HEK293T (cell line): ENCODE data around the gene KCNIP1.

Source experiments
- CTCF ChIA-PET: fragments of 350-600 bp; formaldehyde crosslinking; extraction: SDS; loops from one replicate; lab custom pipeline; 2021; ENCODE audit warnings: antibody characterized with exemption, inconsistent platforms; lab: Yijun Ruan, JAX
- POLR2A ChIA-PET: fragments of 350-600 bp; formaldehyde crosslinking; extraction: SDS; loops from one replicate; lab custom pipeline; 2020; ENCODE audit warnings: antibody characterized with exemption, inconsistent platforms; lab: Yijun Ruan, JAX
- DNase-seq: peaks from one replicate; pipeline ENCODE4 v3.0.0; 2012; ENCODE audit warnings: mixed read lengths; ENCODE audit errors: extremely low spot score
- ARNT ChIP-seq: fragments of 450-650 bp; IDR thresholded peaks from 2 replicates; pipeline ENCODE4 v1.6.1; 2017; ENCODE audit warnings: mild to moderate bottlenecking
- BHLHE40 ChIP-seq: fragments of 450-650 bp; IDR thresholded peaks from 2 replicates; pipeline ENCODE4 v1.6.1; 2016; ENCODE audit warnings: mild to moderate bottlenecking, moderate library complexity, borderline replicate concordance
- CTBP1 ChIP-seq: fragments of 450-650 bp; IDR thresholded peaks from 2 replicates; pipeline ENCODE4 v1.6.1; 2016; ENCODE audit warnings: borderline replicate concordance
- ELF4 ChIP-seq: fragments of 450-650 bp; IDR thresholded peaks from 2 replicates; pipeline ENCODE4 v1.6.1; 2017; ENCODE audit warnings: antibody characterized with exemption
- FOXA1 ChIP-seq: fragments of 450-650 bp; IDR thresholded peaks from 2 replicates; pipeline ENCODE4 v1.6.1; 2016; ENCODE audit warnings: mild to moderate bottlenecking
- FOXK2 ChIP-seq: fragments of 450-650 bp; IDR thresholded peaks from 2 replicates; pipeline ENCODE4 v1.6.1; 2016; ENCODE audit warnings: mild to moderate bottlenecking
- FOXM1 ChIP-seq: fragments of 450-650 bp; IDR thresholded peaks from 2 replicates; pipeline ENCODE4 v1.6.1; 2017; ENCODE audit warnings: mild to moderate bottlenecking, borderline replicate concordance
- HDGF ChIP-seq: fragments of 450-650 bp; IDR thresholded peaks from 2 replicates; pipeline ENCODE4 v1.6.1; 2017; ENCODE audit warnings: antibody characterized with exemption, borderline replicate concordance
- L3MBTL2 ChIP-seq: fragments of 450-650 bp; conservative IDR thresholded peaks from 2 replicates; pipeline ENCODE4 v1.6.1; 2016; ENCODE audit warnings: mild to moderate bottlenecking
- LEF1 ChIP-seq: fragments of 450-650 bp; IDR thresholded peaks from 2 replicates; pipeline ENCODE4 v1.6.1; 2017; ENCODE audit warnings: mild to moderate bottlenecking, borderline replicate concordance
- NFRKB ChIP-seq: fragments of 450-650 bp; IDR thresholded peaks from 2 replicates; pipeline ENCODE4 v1.6.1; 2016; ENCODE audit warnings: mild to moderate bottlenecking, moderate library complexity
- SP1 ChIP-seq: fragments of 450-650 bp; IDR thresholded peaks from 2 replicates; pipeline ENCODE4 v1.6.1; 2017
- SUZ12 ChIP-seq: fragments of 450-650 bp; IDR thresholded peaks from 2 replicates; pipeline ENCODE4 v1.6.1; 2016; ENCODE audit warnings: mild to moderate bottlenecking
- TARDBP ChIP-seq: fragments of 450-650 bp; IDR thresholded peaks from 2 replicates; pipeline ENCODE4 v1.6.1; 2016
- ZNF384 ChIP-seq: fragments of 450-650 bp; IDR thresholded peaks from 2 replicates; pipeline ENCODE4 v1.6.1; 2016
- TF ChIP-seq, protein P1 (sequence below): fragments of 450-650 bp; IDR thresholded peaks from 2 replicates; pipeline ENCODE4 v1.6.1; 2016

Gene KCNIP1

GRCh38 chr5:170509348-170509660 lies 5.5 kb downstream of the KCNIP1 start:
- CTCF ChIA-PET = interaction anchor here (0.9 to 1.4 kb wide), 3 partner anchors 13 to 45 kb away, joined by 3 read pairs; no protein-coding TSS in a partner anchor
- POLR2A ChIA-PET = interaction anchor here (0.6 to 1.1 kb wide), 2 partner anchors 62 to 124 kb away, joined by 3 read pairs; no protein-coding TSS in a partner anchor
- TF ChIP-seq CTBP1 (no peak), BHLHE40 (no peak), ARNT (no peak), FOXK2 (no peak), ELF4 (no peak), FOXM1 (no peak), NFRKB (no peak), ZNF384 (no peak), SP1 (no peak), SUZ12 (no peak), FOXA1 (no peak), TARDBP (no peak), L3MBTL2 (no peak), LEF1 (no peak), HDGF (no peak)
- TF ChIP-seq, protein P1, sequence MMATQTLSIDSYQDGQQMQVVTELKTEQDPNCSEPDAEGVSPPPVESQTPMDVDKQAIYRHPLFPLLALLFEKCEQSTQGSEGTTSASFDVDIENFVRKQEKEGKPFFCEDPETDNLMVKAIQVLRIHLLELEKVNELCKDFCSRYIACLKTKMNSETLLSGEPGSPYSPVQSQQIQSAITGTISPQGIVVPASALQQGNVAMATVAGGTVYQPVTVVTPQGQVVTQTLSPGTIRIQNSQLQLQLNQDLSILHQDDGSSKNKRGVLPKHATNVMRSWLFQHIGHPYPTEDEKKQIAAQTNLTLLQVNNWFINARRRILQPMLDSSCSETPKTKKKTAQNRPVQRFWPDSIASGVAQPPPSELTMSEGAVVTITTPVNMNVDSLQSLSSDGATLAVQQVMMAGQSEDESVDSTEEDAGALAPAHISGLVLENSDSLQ = no peak
- no peak for DNase-seq

GRCh38 chr5:170510126-170510525 lies 6.3 kb downstream of the KCNIP1 start:
- TF ChIP-seq ELF4 = no peak
- TF ChIP-seq ZNF384 = no peak
- TF ChIP-seq FOXK2 = no peak
- DNase-seq = no peak
- ChIA-PET POLR2A (interaction anchor here (1.1 kb wide), 1 partner anchor 123 kb away, joined by 3 read pairs; no protein-coding TSS in a partner anchor), CTCF (interaction anchor here (1.4 kb wide), 1 partner anchor 15 kb away, joined by 3 read pairs; no protein-coding TSS in a partner anchor)

- POLR2A ChIA-PET = no interaction called here
- no peak for TF ChIP-seq SP1
- no peak for TF ChIP-seq TARDBP
- TF ChIP-seq ARNT = no peak
- TF ChIP-seq HDGF = no peak
- no peak for TF ChIP-seq FOXM1
- no peak for TF ChIP-seq FOXK2
- DNase-seq = no peak
- CTCF ChIA-PET = no interaction called here
These were observed 6.7 kb downstream of the KCNIP1 start for GRCh38 chr5:170510559-170510958.

DNA sequence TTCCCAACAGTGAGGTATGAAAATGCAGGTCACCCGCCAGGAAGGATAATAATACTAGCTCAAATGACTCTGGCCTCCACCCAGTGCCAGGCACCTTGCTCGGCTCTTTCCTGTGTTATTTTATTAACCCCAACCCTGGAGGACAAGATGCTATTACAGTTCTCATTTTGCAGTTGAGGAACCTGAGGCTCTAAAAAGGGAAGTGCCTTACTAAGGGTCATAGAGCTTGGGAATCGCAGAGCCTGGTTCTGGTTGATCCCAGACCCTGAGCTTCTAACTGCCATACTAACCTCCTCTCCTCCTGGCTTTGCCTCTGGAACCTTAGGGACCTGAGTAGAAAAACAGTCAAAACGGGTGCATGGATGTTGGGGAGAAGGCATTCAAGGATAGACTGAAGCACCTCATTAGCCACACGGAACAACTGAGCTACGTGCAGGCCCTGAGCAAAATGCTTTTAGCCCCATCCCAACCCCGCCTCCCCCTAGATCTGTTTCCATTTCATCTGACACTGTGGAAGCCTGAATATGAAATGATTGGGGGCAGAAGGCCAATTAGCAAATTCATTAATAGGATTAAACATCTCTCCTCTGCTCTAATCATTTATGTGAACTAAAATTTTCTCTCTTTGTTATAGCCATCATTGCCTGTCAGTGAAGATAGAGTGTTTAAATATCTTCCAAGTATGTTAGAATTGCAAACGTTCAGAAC lies 7.9 kb downstream of the KCNIP1 start:
- no peak for DNase-seq
- TF ChIP-seq ZNF384 (no peak), CTBP1 (no peak), ARNT (no peak), ELF4 (no peak), FOXM1 (no peak), NFRKB (no peak), BHLHE40 (no peak), L3MBTL2 (no peak), SUZ12 (no peak), HDGF (no peak), FOXA1 (no peak), FOXK2 (no peak), LEF1 (no peak), TARDBP (no peak), SP1 (no peak)
- TF ChIP-seq, protein P1 = no peak
- POLR2A ChIA-PET = no interaction called here
- CTCF ChIA-PET = no interaction called here

GRCh38 chr5:170513856-170514525 lies 10.2 kb downstream of the KCNIP1 start:
- POLR2A ChIA-PET = no interaction called here
- CTCF ChIA-PET = no interaction called here
- no peak for DNase-seq

DNA sequence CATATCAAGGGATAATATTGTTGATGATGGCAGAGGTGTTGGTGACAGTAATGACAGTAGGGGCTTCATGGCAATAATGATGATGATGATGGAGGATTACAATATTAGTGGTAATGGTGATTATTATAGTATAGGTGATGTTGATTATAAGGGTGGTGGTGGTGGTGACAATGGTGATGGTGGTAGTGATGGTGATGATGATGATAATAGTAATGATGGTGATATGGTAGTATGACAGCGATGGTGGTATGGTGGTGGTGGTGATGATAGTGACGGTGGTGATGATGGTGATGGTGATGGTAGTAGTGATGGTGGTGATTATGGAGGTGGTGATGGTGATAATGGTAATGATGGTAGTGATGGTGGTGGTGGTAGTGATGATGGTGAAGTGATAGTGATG lies 13.6 kb downstream of the KCNIP1 start:
- POLR2A ChIA-PET = no interaction called here
- CTCF ChIA-PET = no interaction called here
- TF ChIP-seq LEF1 (no peak), SUZ12 (no peak), NFRKB (no peak), ZNF384 (no peak), FOXA1 (no peak), HDGF (no peak), FOXM1 (no peak), L3MBTL2 (no peak)
- TF ChIP-seq, protein P1 = no peak
- DNase-seq = no peak

More at GRCh38 chr5:170513856-170514525, 10.2 kb downstream of the KCNIP1 start:
- TF ChIP-seq FOXM1 = no peak
- no peak for TF ChIP-seq CTBP1
- TF ChIP-seq HDGF = no peak
- TF ChIP-seq LEF1 = no peak
- no peak for TF ChIP-seq ZNF384
- no peak for TF ChIP-seq ARNT
- TF ChIP-seq L3MBTL2 = no peak
- no peak for TF ChIP-seq NFRKB
- TF ChIP-seq TARDBP = no peak
